OCI-LY7 (cell line): Measurements from ENCODE around the gene CEP20.

Experiments used
- CTCF ChIP-seq: fragments of 200-600 bp; sonication (generic); conservative IDR thresholded peaks from 2 replicates; pipeline ENCODE4 v1.5.1; 2014; ENCODE audit warnings: mild to moderate bottlenecking, antibody characterized with exemption, low read length, moderate library complexity, mixed read lengths
- EZH2phosphoT487 ChIP-seq: fragments of 200-600 bp; sonication (generic); IDR thresholded peaks from 2 replicates; pipeline ENCODE4 v1.6.1; 2018; ENCODE audit warnings: low read depth, borderline replicate concordance, mild to moderate bottlenecking, mixed run types, antibody characterized with exemption, low read length, moderate library complexity, mixed read lengths

GRCh38 chr16:15819046-15819445 lies 69.4 kb downstream of the CEP20 start:
- TF ChIP-seq CTCF (no peak), EZH2phosphoT487 (no peak)
